Keratinocyte (primary cell): ENCODE measurements around the gene LAMA3. TPM values are rescaled to one million over a fixed set of nuclear protein-coding genes. Genes with fewer than 3 reads are reported as not detected.

Experiments
- DNase-seq: peaks from one replicate; pipeline ENCODE4 v3.0.0-alpha.2; 2011; ENCODE audit warnings: low read depth, missing footprints, low spot score
- FAIRE-seq: peaks from 2 replicates; lab custom pipeline; 2011; peaks lifted over from hg19 to GRCh38; lab: Jason Lieb, UNC
- H2AFZ ChIP-seq: 2 replicates; pipeline ENCODE4 v1.6.0; 2012; ENCODE audit warnings: low read length, control low read depth, inconsistent platforms; ENCODE audit not compliant: control insufficient read depth
- H3K27ac ChIP-seq: 2 replicates; pipeline ENCODE4 v1.5.1; 2011; ENCODE audit warnings: low read length; ENCODE audit not compliant: control insufficient read depth, insufficient read depth
- H3K27me3 ChIP-seq: 3 replicates; pipeline ENCODE4 v1.6.0; 2011; ENCODE audit warnings: low read length; ENCODE audit not compliant: control insufficient read depth, insufficient read depth; ENCODE audit errors: extremely low read depth
- H3K36me3 ChIP-seq, 2 experiments: 2 replicates in 1 of 2; 3 replicates in 1 of 2; pipeline ENCODE4 v1.5.1; 2011; ENCODE audit warnings: low read length in 2 of 2, mild to moderate bottlenecking in 1 of 2; ENCODE audit not compliant: control insufficient read depth in 2 of 2, insufficient read depth in 2 of 2; ENCODE audit errors: extremely low read depth in 1 of 2
- H3K4me1 ChIP-seq: 3 replicates; pipeline ENCODE4 v1.5.1; 2011; ENCODE audit warnings: low read length; ENCODE audit not compliant: control insufficient read depth, insufficient read depth; ENCODE audit errors: extremely low read depth
- H3K4me2 ChIP-seq: 3 replicates; pipeline ENCODE4 v1.6.0; 2011; ENCODE audit warnings: low read depth, low read length; ENCODE audit not compliant: control insufficient read depth, insufficient read depth; ENCODE audit errors: extremely low read depth
- H3K4me3 ChIP-seq, 3 experiments: fragments of 200-600 bp in 1 of 3; sonication (generic) in 1 of 3; 2 replicates in 2 of 3; 3 replicates in 1 of 3; pipeline ENCODE4 v1.5.1; 2011 to 2016; ENCODE audit warnings: low read length in 3 of 3, mild to moderate bottlenecking in 3 of 3, control low read depth in 2 of 3, inconsistent platforms in 1 of 3, low read depth in 1 of 3, mixed read lengths in 1 of 3, mixed run types in 1 of 3, moderate library complexity in 1 of 3; ENCODE audit not compliant: control insufficient read depth in 2 of 3, insufficient read depth in 2 of 3; ENCODE audit errors: extremely low read depth in 1 of 3
- H3K79me2 ChIP-seq: 2 replicates; pipeline ENCODE4 v1.6.0; 2012; ENCODE audit warnings: low read length; ENCODE audit not compliant: control insufficient read depth, insufficient read depth
- H3K9ac ChIP-seq: 3 replicates; pipeline ENCODE4 v1.6.0; 2011; ENCODE audit warnings: low read length; ENCODE audit not compliant: control insufficient read depth, insufficient read depth; ENCODE audit errors: extremely low read depth
- H3K9me1 ChIP-seq: 3 replicates; pipeline ENCODE4 v1.6.0; 2011; ENCODE audit warnings: low read length; ENCODE audit not compliant: control insufficient read depth, insufficient read depth; ENCODE audit errors: extremely low read depth
- H3K9me3 ChIP-seq: 2 replicates; pipeline ENCODE4 v1.5.1; 2012; ENCODE audit warnings: low read depth, low read length; ENCODE audit not compliant: control insufficient read depth
- H4K20me1 ChIP-seq: 3 replicates; pipeline ENCODE4 v1.6.0; 2011; ENCODE audit warnings: low read length; ENCODE audit not compliant: control insufficient read depth, insufficient read depth; ENCODE audit errors: extremely low read depth
- CTCF ChIP-seq, 3 experiments: IDR thresholded peaks in 1 of 3; conservative IDR thresholded peaks in 1 of 3; optimal IDR thresholded peaks in 1 of 3; 2 replicates in 2 of 3; 3 replicates in 1 of 3; pipeline versions ENCODE3 to v1.5.1; 2011; ENCODE audit warnings: low read length in 3 of 3, mild to moderate bottlenecking in 3 of 3, moderate library complexity in 2 of 3, control low read depth in 1 of 3, inconsistent platforms in 1 of 3; ENCODE audit not compliant: insufficient read depth in 2 of 3; ENCODE audit errors: extremely low read depth in 1 of 3
- EZH2 ChIP-seq: IDR thresholded peaks from one replicate; pipeline ENCODE4 v1.6.1; 2012; ENCODE audit warnings: inconsistent platforms, mild to moderate bottlenecking, low read length, moderate library complexity
- dilution Hi-C: fragments of 300-500 bp; cut with MboI; formaldehyde crosslinking; loops from one replicate; pipeline ENCODE4 v1.7.0; 2020; ENCODE audit warnings: low sequenced_read_pairs; ENCODE audit not compliant: extremely low pct_ligation_motif_present
- polyA plus RNA-seq, 5 experiments: library from polyadenylated mRNA; depleted of rRNA in 3 of 5; stranded (reverse) in 3 of 5; stranded (forward) in 1 of 5; unstranded in 1 of 5; fragments of >200 nt; gene quantifications; 1 replicate in 1 of 5; 2 replicates in 3 of 5; 3 replicates in 1 of 5; pipeline versions ENCODE4 v1.2.1 to v1.2.3, GENCODE V29; 2011 to 2012; ENCODE audit warnings: missing spikeins in 2 of 5, low read depth in 1 of 5, low replicate concordance in 1 of 5

LAMA3 gene
- polyA plus RNA-seq, 1 donor (not counting 4 experiments of a cell fraction or from before 2014, with no cell fraction given): 1,944 TPM

GRCh38 chr18:23887493-23887892 lies 198.2 kb downstream of the LAMA3 start:
- Histone ChIP-seq H3K4me3 (no peak overlapping the region), H3K36me3 (peaks cover 30 to 58% of the 10 kb centered on the region in 2 experiments), H3K4me2 (no peak overlapping the region), H2AFZ (no peak overlapping the region), H3K9me1 (no peaks in the 10 kb centered on the region), H3K9ac (no peak overlapping the region), H3K27me3 (no peaks in the 10 kb centered on the region), H3K27ac (no peak overlapping the region), H3K4me1 (peaks cover 22% of the 10 kb centered on the region), H3K9me3 (no peaks in the 10 kb centered on the region), H3K79me2 (peaks cover 25% of the 10 kb centered on the region), H4K20me1 (peaks cover 15% of the 10 kb centered on the region)
- DNase-seq (no peak), FAIRE-seq (peak; percentile 43)
- dilution Hi-C loops: no loop called here
- TF ChIP-seq EZH2: no peak
- no peak for TF ChIP-seq CTCF (optimal IDR thresholded peaks at IDR 0.05 in 1 of 3, IDR thresholded peaks at IDR 0.05 in 1 of 3, conservative IDR thresholded peaks at IDR 0.05 in 1 of 3; ENCODE audit: extremely low read depth in 1 of 3, insufficient read depth in 2 of 3, low read length in 3 of 3)

GRCh38 chr18:23888881-23889280 lies 199.6 kb downstream of the LAMA3 start:
- H3K9me1 ChIP-seq: no peaks in the 10 kb centered on the region
- peaks cover 17% of the 10 kb centered on the region for H3K79me2 ChIP-seq
- H3K4me3 ChIP-seq: no peak overlapping the region
- H3K27ac ChIP-seq: no peak overlapping the region
- dilution Hi-C loops: no loop called here
- H3K36me3 ChIP-seq: peaks cover 31 to 50% of the 10 kb centered on the region in 2 experiments
- H3K4me1 ChIP-seq: peaks cover 8% of the 10 kb centered on the region
- H3K9me3 ChIP-seq: no peaks in the 10 kb centered on the region
- no peak for DNase-seq
- peaks cover 12% of the 10 kb centered on the region for H4K20me1 ChIP-seq
- H3K4me2 ChIP-seq: no peak overlapping the region
- TF ChIP-seq CTCF (optimal IDR thresholded peaks at IDR 0.05 in 1 of 3, IDR thresholded peaks at IDR 0.05 in 1 of 3, conservative IDR thresholded peaks at IDR 0.05 in 1 of 3; ENCODE audit: extremely low read depth in 1 of 3, insufficient read depth in 2 of 3, low read length in 3 of 3) (no peak), EZH2 (no peak)
- no peak overlapping the region for H2AFZ ChIP-seq
- no peaks in the 10 kb centered on the region for H3K27me3 ChIP-seq
- no peak overlapping the region for H3K9ac ChIP-seq
- no peak for FAIRE-seq
